ENCODE measurements around the gene FIGLA.

GRCh38 chr2:70807828-70808118 is 17.3 kb upstream of the FIGLA start:
- TF ChIP-seq ZNF274 (IDR thresholded peaks at IDR 0.05; ENCODE audit: low read depth, low read length): no peak
- TF ChIP-seq YY1 (IDR thresholded peaks at IDR 0.05; ENCODE audit: insufficient read depth, insufficient read length): no peak
- no peak for TF ChIP-seq SUZ12 (IDR thresholded peaks at IDR 0.05; ENCODE audit: extremely low read depth, insufficient read depth, insufficient read length)
